HepG2 (cell line): ENCODE results near the gene SYT17.

Experiments
- ATF3 ChIP-seq: sonication (generic); formaldehyde crosslinking; IDR thresholded peaks from 2 replicates; pipeline ENCODE4 v1.4.0; 2020; ENCODE audit warnings: missing genetic modification reagents
- CREM ChIP-seq, 2 experiments: sonication (generic) in 1 of 2; formaldehyde crosslinking in 1 of 2; IDR thresholded peaks; 2 replicates each; pipeline versions ENCODE4 v1.4.0 to v1.6.1; 2016 to 2020; ENCODE audit warnings: antibody characterized with exemption in 1 of 2, mild to moderate bottlenecking in 1 of 2, missing genetic modification reagents in 1 of 2
- MEIS2 ChIP-seq: sonication (generic); formaldehyde crosslinking; IDR thresholded peaks from 2 replicates; pipeline ENCODE4 v1.9.0; 2021; ENCODE audit warnings: mild to moderate bottlenecking, missing genetic modification reagents
- POLR2A ChIP-seq, 2 experiments: IDR thresholded peaks; 2 replicates each; pipeline ENCODE4 v1.6.1; 2011; ENCODE audit warnings: low read depth in 2 of 2, low read length in 2 of 2, mild to moderate bottlenecking in 1 of 2, moderate library complexity in 1 of 2; ENCODE audit not compliant: insufficient read depth in 1 of 2
- SMARCC2 ChIP-seq: fragments of 450-650 bp; IDR thresholded peaks from 2 replicates; pipeline ENCODE4 v1.6.1; 2017; ENCODE audit warnings: antibody characterized with exemption, mild to moderate bottlenecking
- TBX3 ChIP-seq: fragments of 450-650 bp; IDR thresholded peaks from 2 replicates; pipeline ENCODE4 v1.6.1; 2017; ENCODE audit warnings: antibody characterized with exemption, mild to moderate bottlenecking, inconsistent platforms, borderline replicate concordance

DNA sequence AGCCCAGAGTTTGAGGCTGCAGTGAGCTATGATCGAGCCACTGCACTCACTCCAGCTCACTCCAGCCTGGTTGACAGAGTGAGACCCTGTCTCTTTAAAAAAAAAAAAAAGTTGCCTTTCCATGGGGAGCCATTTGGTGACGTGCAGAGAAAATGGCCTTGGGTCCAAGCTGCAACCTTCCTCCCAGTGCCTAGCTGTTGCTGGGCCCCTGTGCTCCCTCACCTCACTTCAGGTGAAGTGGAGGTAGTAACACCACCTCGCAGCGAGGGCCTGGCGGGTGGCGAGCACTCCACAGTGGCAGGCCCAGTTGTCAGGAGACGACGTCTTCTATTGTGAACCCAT is 17.4 kb downstream of the SYT17 start:
- TF ChIP-seq SMARCC2 (no peak), ATF3 (CRISPR knock-in tag) (no peak), MEIS2 (CRISPR knock-in tag) (no peak), CREM (IDR thresholded peaks at IDR 0.05) (no peak), CREM (CRISPR knock-in tag; IDR thresholded peaks at IDR 0.05) (no peak), POLR2A (IDR thresholded peaks at IDR 0.05; ENCODE audit: insufficient read depth in 1 of 2, low read depth in 2 of 2, low read length in 2 of 2) (no peak), TBX3 (no peak)
